Activated naive CD4-positive, alpha-beta T cell treated with anti-CD3 and anti-CD28 coated beads, Interleukin-2, amount 50 U/mL, for 24 hours (primary cell): ENCODE measurements around the gene LIN54.

ENCODE experiments used
- H3K27ac Mint-ChIP-seq: one replicate; pipeline ENCODE4 v1.8.0; 2021; ENCODE audit warnings: mild to moderate bottlenecking, mixed read lengths
- H3K27me3 Mint-ChIP-seq: one replicate; pipeline ENCODE4 v1.8.0; 2021; ENCODE audit warnings: mixed read lengths
- H3K36me3 Mint-ChIP-seq: one replicate; pipeline ENCODE4 v1.8.0; 2021; ENCODE audit warnings: mixed read lengths
- H3K4me1 Mint-ChIP-seq: one replicate; pipeline ENCODE4 v1.8.0; 2021; ENCODE audit warnings: mixed read lengths
- H3K4me3 Mint-ChIP-seq: one replicate; pipeline ENCODE4 v1.8.0; 2021; ENCODE audit warnings: mild to moderate bottlenecking, mixed read lengths
- H3K9me3 Mint-ChIP-seq: one replicate; pipeline ENCODE4 v1.8.0; 2021; ENCODE audit warnings: mixed read lengths

LIN54 gene

DNA sequence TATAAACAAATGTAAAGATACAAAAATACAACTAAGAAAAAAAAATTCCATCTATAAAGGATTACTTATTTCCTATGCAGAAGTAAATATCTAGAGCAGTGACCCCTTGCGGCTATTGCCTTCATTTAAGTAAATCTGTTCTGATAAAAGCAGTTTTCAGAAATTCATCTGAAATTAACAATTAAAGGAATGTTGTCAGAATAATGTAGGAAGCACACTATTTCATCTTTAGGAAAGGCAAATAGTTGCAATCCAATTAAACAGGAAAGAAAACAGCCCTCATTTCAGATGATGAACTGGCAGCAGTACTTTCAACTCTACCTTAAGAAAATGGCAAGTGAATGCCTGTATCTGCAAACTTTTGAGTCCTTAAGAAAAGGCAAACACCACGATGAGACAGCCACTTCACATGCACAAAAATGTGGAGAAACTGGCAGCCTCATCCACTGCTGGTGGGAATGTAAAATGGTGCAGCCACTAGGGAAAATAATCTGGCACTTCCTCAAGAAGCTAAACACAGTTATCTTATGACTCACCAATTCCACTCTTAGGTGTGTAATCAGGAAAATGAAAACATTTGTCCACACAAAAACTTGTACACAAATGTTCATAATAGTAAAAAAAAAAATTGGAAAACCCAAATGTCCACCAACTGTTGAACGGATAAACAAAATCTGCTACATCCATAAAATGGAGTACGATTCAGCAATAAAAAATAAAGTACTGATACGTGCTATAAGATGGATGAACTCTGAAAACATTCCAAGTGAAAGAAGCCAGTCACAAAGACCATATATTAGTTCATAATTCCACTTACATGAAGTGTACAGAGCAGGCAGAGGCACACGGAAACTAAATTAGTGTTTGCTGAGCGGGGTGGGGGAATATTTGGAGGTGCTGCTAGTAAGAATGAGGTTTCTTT is 112.0 kb downstream of the LIN54 start:
- no peak overlapping the region for H3K4me3 Mint-ChIP-seq

DNA sequence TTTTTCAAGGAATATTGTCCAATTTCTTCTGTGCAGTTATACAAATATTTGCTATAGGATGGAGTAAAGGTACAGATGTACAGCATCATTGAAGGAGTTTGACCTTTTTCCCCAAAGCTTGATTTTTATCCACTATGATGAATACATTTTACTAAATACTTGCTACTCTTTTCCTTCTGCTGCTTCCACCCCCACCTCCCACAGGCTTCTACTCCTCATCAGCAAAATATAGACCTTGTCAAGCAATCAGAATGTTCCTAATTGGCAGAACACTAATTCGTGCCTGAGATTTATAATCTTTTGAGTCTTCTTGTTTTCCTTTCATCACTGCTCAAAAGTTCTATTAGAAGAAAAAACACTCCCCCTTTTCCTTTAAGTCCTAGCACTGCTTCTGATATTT is 113.9 kb downstream of the LIN54 start:
- H3K36me3 Mint-ChIP-seq: peaks cover 18% of the 10 kb centered on the region
- peak overlapping the region; percentile 34 for H3K4me3 Mint-ChIP-seq
- peaks cover 39% of the 10 kb centered on the region for H3K4me1 Mint-ChIP-seq
- H3K9me3 Mint-ChIP-seq: no peaks in the 10 kb centered on the region
- no peaks in the 10 kb centered on the region for H3K27me3 Mint-ChIP-seq
- H3K27ac Mint-ChIP-seq: peak overlapping the region; percentile 63

More for the DNA sequence above, 112.0 kb downstream of the LIN54 start:
- Mint-ChIP-seq H3K36me3 (peaks cover 18% of the 10 kb centered on the region), H3K9me3 (no peaks in the 10 kb centered on the region), H3K27me3 (no peaks in the 10 kb centered on the region), H3K27ac (peak overlapping the region; percentile 79), H3K4me1 (peaks cover 40% of the 10 kb centered on the region)

DNA sequence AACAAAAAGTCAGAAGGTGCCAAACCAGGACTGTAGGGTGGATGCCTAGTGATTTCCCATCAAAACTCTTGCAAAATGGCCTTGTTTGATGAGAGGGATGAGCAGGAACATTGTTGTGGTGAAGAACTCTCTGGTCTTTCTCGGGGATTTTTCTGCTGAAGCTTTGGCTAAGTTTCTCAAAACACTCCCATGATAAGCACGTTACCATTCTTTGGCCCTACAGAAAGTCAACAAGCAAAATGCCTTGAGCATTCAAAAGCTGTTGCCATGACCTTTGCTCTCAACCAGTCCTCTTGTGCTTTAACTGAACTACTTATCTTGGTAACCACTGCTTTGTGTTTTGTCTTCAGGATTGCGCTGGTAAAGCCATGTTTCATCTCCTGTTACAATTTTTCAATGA is 116.7 kb downstream of the LIN54 start:
- Mint-ChIP-seq H3K36me3 (peaks cover 18% of the 10 kb centered on the region), H3K4me1 (peaks cover 50% of the 10 kb centered on the region), H3K27me3 (no peaks in the 10 kb centered on the region), H3K9me3 (no peaks in the 10 kb centered on the region), H3K4me3 (no peak overlapping the region), H3K27ac (peak overlapping the region; percentile 61)

DNA sequence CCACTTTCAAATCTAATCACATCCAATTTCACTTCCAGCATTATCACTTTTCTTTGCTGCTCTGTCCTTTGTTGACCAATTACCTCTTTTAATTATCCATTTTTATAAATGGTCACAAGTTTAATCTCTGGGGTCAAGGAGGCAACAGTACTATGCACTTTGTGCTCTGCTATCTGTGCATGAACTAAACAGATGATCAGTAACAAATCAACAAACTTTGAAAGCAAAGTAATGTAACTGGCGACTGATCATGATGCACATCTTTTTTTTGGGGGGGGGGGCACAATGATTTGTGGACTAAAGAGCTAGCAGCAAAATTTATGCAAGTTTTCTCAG is 118.2 kb downstream of the LIN54 start:
- H3K36me3 Mint-ChIP-seq: peaks cover 18% of the 10 kb centered on the region
- H3K27ac Mint-ChIP-seq: no peak overlapping the region
- peaks cover 48% of the 10 kb centered on the region for H3K4me1 Mint-ChIP-seq
- no peaks in the 10 kb centered on the region for H3K9me3 Mint-ChIP-seq
- H3K4me3 Mint-ChIP-seq: peak overlapping the region; percentile 44
- H3K27me3 Mint-ChIP-seq: no peaks in the 10 kb centered on the region

DNA sequence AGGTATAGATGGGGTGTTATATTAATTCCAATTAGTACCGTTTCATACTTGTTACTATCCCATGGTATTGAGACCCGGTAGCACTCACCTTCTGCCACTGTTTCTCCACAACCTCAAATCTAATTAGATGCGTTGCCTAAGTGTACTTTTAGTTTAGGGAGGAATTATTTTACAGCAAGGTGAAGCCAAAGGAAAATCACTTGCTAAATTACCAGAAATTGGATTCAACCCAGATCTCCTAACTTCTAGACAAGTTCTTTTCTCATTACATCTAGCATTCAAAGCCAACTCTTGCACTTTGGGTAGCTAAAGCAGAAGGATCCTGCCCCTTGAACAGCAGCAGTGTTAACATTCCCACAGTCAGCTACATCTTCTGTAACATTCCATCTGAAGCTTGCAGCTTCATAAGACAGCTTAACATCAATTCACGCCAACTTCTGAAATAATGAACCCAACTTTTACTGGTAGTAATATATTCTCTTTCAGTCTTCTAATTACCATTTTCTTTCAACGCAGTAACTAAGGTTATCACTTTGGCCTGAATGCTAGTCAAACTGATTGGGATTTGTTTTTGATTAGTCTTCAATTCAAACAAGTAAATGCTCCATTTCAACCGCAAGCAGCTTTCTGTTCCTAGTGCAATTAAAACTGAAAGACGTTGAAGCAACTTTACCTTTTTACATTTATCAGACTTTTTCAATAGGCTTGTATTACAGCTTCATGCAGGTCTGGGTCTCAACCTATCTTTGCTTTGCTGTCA is 118.7 kb downstream of the LIN54 start:
- peaks cover 50% of the 10 kb centered on the region for H3K4me1 Mint-ChIP-seq
- H3K4me3 Mint-ChIP-seq: peak overlapping the region; percentile 94

DNA sequence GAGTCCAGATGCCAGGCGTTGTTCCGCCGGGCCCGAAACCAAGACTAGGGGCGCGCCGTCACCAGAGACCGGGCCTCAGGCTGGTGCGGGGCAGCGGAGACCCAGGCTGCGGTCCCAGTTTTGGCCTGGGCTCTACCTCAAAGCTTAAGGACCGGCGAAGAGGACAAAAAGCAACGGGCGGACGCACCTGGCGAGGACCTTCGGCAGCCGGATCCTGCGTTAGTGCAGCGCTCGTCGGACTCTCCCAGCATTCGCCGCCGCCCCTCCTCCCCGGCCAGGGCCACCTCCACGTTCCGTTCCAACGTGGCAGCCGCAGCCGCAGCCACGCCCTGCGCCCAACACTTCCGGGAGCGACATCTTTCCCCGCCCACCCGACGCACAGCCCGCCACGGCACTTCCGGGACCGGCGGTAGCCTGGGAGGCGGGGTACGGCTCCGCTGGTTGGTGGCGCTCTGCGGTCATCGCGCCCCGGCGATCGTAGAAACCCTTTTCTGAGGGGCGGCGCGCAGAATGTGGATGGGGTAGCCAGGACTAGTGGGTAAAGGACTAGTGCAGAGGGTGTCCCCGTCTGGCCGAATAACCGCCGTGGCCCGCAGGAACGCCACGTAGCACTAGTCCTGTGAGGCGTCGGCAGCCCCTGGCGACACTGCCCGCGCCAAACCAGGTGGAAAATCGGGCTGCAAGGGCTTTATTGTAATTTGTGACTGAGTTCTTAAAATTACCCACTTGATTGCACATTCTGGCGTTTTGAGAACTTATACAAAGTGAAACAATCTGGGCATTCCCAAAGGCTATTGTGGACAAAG is 119.5 kb downstream of the LIN54 start, which contains the start of gene SEC31A:
SEC31A (minus strand) TSS at position 253 of the 806 bp plus-strand sequence. CDS start 9,217 bp downstream, outside the sequence.
- Mint-ChIP-seq H3K4me1 (peaks cover 54% of the 10 kb centered on the region), H3K36me3 (peaks cover 13% of the 10 kb centered on the region), H3K27me3 (no peaks in the 10 kb centered on the region), H3K9me3 (no peaks in the 10 kb centered on the region), H3K27ac (peak within 1 kb of the TSS; percentile 96), H3K4me3 (peak within 1 kb of the TSS; percentile 94)

More for the DNA sequence above, 118.7 kb downstream of the LIN54 start:
- Mint-ChIP-seq H3K36me3 (peaks cover 15% of the 10 kb centered on the region), H3K27ac (peak overlapping the region; percentile 96), H3K27me3 (no peaks in the 10 kb centered on the region), H3K9me3 (no peaks in the 10 kb centered on the region)

DNA sequence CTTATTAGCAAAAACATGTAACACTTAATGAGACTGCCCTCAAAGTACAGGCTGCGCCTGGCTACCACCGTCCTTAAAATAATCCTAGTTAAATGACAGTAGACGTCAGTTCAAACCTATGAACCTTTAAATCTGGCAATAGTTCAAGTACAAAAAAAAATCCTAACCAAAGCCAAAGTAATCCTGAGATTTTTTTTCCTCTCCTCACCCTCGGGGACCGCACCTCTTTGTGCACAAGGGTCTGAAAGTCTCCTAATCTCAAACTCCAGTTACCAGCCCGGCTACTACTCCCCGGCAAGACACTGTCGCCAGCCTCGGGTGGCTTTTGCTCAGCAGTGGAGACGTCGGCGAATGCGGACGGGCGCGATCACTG is 120.1 kb downstream of the LIN54 start:
- H3K9me3 Mint-ChIP-seq: no peaks in the 10 kb centered on the region
- H3K27ac Mint-ChIP-seq: peak overlapping the region; percentile 96
- H3K36me3 Mint-ChIP-seq: peaks cover 10% of the 10 kb centered on the region
- H3K27me3 Mint-ChIP-seq: no peaks in the 10 kb centered on the region
- H3K4me3 Mint-ChIP-seq: peak overlapping the region; percentile 94
- H3K4me1 Mint-ChIP-seq: peaks cover 56% of the 10 kb centered on the region

DNA sequence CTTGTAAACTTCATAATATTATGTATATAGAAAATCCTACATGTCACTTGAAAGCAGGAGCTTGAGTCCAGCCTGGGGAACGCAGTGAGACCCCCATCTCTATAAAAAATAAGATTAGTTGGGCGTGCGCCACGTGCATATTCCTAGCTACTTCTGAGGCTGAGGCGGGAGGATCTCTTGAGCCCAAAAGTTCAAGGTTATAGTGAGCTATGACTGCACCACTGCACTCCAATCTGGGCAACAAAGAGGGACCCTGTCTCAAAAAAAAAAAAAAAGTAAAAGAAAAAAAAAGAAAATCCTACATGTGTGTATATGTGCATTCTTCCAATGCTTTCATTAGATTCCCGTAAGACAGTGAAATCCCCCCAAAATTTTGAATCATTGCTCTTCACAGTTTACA is 121.3 kb downstream of the LIN54 start:
- Mint-ChIP-seq H3K36me3 (peaks cover 4% of the 10 kb centered on the region), H3K9me3 (no peaks in the 10 kb centered on the region), H3K27ac (no peak overlapping the region), H3K4me1 (peaks cover 61% of the 10 kb centered on the region), H3K27me3 (no peaks in the 10 kb centered on the region), H3K4me3 (peak overlapping the region; percentile 94)

DNA sequence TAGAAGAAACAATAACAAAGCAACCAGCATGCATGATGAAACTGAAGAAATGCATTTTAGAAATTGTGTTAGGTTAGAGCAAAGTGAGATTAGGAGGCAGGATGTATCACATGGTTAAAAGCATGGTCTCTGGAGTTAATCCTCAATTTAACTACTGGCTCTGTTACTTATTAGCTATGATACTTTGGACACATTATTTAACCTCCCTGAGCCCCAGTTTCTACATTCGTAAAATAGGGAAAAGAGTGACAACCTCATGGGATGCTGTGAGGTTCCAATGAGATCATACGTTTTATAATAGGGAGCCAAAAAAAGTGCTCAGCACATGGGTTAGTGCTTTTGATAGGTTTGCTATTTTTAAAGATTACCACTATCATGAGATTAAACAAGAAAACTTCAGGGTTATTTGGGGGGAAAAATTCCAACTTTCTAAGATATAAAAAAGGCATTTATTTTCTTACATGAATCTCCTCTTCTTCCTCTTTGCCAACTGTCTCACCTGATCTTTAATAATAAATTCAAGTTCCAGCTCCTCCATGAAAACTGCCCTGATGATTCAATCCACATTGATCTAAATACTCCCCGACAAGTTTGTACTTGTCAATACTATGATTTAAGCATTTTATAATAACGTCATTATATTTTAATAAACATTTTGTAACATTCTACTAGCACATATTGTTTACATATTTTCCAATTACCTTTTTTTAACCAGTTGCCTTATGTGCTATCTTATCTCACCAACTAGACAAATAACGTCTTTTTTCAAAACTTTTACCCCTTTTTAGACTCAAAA is 124.3 kb downstream of the LIN54 start:
- Mint-ChIP-seq H3K27me3 (no peaks in the 10 kb centered on the region), H3K4me3 (peak overlapping the region; percentile 39), H3K27ac (peak overlapping the region; percentile 65), H3K9me3 (no peaks in the 10 kb centered on the region), H3K36me3 (peaks cover 5% of the 10 kb centered on the region), H3K4me1 (peaks cover 60% of the 10 kb centered on the region)

DNA sequence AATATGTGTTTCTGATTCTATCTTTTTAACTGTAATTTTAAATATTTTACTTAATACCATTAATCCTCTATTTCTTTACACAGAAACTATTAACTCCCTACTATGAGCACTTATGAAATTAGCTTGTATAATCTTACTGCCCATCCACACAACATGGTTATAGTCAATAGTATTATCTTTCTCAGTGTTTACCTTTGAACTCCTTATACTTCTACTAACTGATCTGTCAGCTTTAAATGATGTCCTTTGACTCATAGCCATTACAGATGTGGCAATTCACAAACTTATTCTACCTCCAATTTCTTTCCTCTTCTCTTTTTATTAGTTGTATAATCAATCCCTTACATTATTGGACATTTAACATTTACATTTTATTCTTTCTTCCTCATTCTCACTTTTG is 125.2 kb downstream of the LIN54 start:
- Mint-ChIP-seq H3K4me1 (peaks cover 65% of the 10 kb centered on the region), H3K36me3 (peaks cover 5% of the 10 kb centered on the region), H3K27ac (peak overlapping the region; percentile 44), H3K4me3 (no peak overlapping the region), H3K9me3 (no peaks in the 10 kb centered on the region), H3K27me3 (no peaks in the 10 kb centered on the region)
